ENCODE results near the gene TIGD3. TPM values are rescaled to one million over a fixed set of nuclear protein-coding genes. Genes with fewer than 3 reads are reported as not detected.

Gene TIGD3
- total and polyA plus RNA-seq, 9 of the 15 experiments (the other 6 are each of a cell fraction or from before 2014, with no cell fraction given), result 0.06 to 1.3 (median 0.56) TPM

DNA sequence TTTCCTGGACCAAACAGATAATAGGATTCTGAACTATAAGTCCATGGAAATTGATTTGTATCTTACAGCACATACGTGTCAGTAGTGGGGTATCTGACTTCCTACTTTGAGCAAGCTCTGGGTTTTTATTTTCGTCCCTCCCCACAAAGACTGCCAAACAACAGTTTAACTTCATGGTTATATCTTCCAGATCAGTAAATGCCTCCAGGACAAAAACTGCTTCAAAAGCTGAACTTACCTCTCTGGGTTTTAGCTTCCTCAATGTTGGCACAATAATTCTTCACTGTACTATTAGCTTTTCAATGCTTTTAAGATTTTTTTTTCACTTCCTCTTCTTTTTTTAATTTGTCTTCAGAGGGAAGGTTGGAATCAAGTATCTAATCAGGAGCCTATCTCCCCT is 25.1 kb upstream of the TIGD3 start (continued):
- TF ChIP-seq, protein P1, sequence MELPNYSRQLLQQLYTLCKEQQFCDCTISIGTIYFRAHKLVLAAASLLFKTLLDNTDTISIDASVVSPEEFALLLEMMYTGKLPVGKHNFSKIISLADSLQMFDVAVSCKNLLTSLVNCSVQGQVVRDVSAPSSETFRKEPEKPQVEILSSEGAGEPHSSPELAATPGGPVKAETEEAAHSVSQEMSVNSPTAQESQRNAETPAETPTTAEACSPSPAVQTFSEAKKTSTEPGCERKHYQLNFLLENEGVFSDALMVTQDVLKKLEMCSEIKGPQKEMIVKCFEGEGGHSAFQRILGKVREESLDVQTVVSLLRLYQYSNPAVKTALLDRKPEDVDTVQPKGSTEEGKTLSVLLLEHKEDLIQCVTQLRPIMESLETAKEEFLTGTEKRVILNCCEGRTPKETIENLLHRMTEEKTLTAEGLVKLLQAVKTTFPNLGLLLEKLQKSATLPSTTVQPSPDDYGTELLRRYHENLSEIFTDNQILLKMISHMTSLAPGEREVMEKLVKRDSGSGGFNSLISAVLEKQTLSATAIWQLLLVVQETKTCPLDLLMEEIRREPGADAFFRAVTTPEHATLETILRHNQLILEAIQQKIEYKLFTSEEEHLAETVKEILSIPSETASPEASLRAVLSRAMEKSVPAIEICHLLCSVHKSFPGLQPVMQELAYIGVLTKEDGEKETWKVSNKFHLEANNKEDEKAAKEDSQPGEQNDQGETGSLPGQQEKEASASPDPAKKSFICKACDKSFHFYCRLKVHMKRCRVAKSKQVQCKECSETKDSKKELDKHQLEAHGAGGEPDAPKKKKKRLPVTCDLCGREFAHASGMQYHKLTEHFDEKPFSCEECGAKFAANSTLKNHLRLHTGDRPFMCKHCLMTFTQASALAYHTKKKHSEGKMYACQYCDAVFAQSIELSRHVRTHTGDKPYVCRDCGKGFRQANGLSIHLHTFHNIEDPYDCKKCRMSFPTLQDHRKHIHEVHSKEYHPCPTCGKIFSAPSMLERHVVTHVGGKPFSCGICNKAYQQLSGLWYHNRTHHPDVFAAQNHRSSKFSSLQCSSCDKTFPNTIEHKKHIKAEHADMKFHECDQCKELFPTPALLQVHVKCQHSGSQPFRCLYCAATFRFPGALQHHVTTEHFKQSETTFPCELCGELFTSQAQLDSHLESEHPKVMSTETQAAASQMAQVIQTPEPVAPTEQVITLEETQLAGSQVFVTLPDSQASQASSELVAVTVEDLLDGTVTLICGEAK (IDR thresholded peaks at IDR 0.05), result peak; percentile 41; the same call in 1 of the 2 replicates
- TF ChIP-seq, protein P1 (CRISPR knock-in tag; IDR thresholded peaks at IDR 0.05), result no peak
- no peak for TF ChIP-seq HDAC3 (IDR thresholded peaks at IDR 0.05; ENCODE audit: borderline replicate concordance, partially characterized antibody)
- no peak for TF ChIP-seq GABPA (tag; conservative IDR thresholded peaks at IDR 0.05; ENCODE audit: low read depth)
